ENCODE data around the gene CALN1. TPM values are rescaled to one million over a fixed set of nuclear protein-coding genes. Genes with fewer than 3 reads are reported as not detected.

CALN1 gene
- total RNA-seq, 1 donor from 2014 or later, result not detected

DNA sequence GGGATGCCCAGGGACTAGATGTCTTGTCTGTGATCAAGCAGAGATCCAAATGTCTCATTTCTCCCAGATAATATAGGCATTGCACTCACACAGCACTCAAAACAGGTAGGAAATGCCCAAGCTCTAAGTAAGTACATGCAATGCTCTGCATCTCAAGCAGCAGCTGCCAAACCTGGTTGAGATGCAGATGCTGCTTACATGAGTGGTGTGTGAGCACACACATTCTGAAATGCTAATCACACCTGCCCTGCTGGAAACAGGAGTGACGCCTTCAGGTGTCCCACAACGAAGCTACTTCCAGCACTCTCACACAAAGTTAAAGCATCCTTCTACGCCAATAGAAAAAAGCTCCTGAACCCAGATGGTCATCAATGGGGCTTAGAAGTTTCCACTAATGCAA, 132.9 kb downstream of the CALN1 start:
- Histone ChIP-seq H3K9me3 (peaks cover 4% of the 10 kb centered on the region), H3K4me3 (no peak overlapping the region), H3K36me3 (no peaks in the 10 kb centered on the region), H3K4me1 (no peaks in the 10 kb centered on the region), H3K27ac (no peak overlapping the region), H3K27me3 (no peaks in the 10 kb centered on the region)
- no peak for ATAC-seq
- intact Hi-C loops (cut with DNase I), result no loop called here
- TF ChIP-seq, protein P1, sequence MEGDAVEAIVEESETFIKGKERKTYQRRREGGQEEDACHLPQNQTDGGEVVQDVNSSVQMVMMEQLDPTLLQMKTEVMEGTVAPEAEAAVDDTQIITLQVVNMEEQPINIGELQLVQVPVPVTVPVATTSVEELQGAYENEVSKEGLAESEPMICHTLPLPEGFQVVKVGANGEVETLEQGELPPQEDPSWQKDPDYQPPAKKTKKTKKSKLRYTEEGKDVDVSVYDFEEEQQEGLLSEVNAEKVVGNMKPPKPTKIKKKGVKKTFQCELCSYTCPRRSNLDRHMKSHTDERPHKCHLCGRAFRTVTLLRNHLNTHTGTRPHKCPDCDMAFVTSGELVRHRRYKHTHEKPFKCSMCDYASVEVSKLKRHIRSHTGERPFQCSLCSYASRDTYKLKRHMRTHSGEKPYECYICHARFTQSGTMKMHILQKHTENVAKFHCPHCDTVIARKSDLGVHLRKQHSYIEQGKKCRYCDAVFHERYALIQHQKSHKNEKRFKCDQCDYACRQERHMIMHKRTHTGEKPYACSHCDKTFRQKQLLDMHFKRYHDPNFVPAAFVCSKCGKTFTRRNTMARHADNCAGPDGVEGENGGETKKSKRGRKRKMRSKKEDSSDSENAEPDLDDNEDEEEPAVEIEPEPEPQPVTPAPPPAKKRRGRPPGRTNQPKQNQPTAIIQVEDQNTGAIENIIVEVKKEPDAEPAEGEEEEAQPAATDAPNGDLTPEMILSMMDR (IDR thresholded peaks at IDR 0.05), result no peak
- no peak for DNase-seq

DNA sequence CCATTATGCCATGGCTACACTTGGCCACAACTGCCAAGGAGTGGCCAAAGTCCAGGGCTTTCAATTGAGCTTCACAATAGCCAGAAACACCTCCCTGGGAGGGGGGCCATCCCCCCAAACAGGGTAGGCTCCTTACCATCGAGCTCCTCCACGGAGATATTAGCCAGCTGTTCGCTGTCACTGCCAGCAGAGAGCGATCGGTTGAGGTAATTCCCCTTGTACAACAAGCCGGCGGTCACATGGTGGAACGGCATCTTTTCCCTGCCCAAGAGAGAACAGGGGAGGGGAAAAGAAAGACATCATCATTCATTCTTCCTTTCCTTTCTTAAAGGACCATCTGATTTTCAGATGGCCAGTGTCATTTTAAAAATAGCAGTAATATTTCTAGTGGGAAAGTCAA, 133.6 kb downstream of the CALN1 start:
- Histone ChIP-seq H3K4me3 (no peak overlapping the region), H3K9me3 (peaks cover 4% of the 10 kb centered on the region), H3K27ac (no peak overlapping the region), H3K36me3 (no peaks in the 10 kb centered on the region), H3K27me3 (no peaks in the 10 kb centered on the region), H3K4me1 (no peaks in the 10 kb centered on the region)
- ATAC-seq (no peak), DNase-seq (no peak)
- TF ChIP-seq, protein P1 (IDR thresholded peaks at IDR 0.05), result no peak
- intact Hi-C loops (cut with DNase I), result no loop called here

DNA sequence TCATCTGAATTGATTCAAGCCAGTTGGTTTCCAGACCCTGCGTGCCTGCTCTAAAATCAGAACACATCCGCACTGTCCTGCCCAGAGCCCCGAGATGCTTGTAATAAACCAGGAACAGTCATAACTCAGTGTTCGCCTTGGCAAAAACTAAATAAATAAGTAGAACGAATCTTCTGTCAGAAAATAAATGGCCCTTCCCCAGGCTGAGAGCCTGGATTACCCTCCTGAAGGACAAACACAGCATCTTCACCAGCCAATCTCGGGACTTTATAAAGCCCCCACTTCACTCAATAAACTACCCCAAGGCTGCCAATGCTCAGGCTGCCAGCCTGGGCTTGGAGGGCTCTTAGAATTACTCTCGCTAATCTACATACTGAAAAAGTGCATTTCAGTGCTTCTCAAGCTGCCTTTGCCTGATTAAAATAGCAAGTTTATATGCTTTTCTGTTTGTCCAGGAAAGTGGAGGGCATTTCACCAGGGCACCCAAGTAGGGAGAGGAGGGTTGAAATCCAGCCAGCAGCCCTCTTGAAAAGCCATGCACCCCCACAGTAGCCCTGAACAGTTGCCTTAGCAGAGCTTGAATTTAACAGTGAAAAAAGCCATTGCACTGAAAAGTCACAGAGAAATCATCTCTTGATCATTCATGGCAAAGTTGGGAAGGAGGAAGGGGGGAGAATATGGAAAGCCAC, 136.6 kb downstream of the CALN1 start:
- Histone ChIP-seq H3K9me3 (peaks cover 4% of the 10 kb centered on the region), H3K36me3 (no peaks in the 10 kb centered on the region), H3K27me3 (no peaks in the 10 kb centered on the region), H3K4me1 (no peaks in the 10 kb centered on the region), H3K4me3 (no peak overlapping the region), H3K27ac (no peak overlapping the region)
- intact Hi-C loops (cut with DNase I), result no loop called here
- no peak for ATAC-seq
- no peak for DNase-seq
- TF ChIP-seq, protein P1 (IDR thresholded peaks at IDR 0.05), result no peak

DNA sequence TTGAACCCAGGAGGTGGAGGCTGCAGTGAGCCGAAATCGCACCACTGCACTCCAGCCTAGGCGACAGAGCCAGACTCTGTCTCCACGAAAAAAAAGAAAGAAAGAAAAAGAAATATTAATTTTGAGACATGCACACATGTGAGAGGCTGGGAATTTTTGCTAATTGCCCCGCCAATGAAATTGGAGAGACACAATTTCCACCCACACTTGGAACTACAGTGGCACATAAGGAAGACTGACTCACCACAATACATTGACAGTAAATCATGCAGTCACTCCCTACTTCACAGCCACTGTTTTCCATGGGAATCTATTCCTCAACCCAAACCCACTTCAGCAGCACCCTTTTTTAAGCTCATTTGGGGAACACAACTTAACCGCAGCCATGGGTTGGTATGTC, 139.7 kb downstream of the CALN1 start:
- Histone ChIP-seq H3K9me3 (peaks cover 4% of the 10 kb centered on the region), H3K4me1 (no peaks in the 10 kb centered on the region), H3K27me3 (no peaks in the 10 kb centered on the region), H3K27ac (no peak overlapping the region), H3K36me3 (no peaks in the 10 kb centered on the region), H3K4me3 (no peak overlapping the region)
- no peak for ATAC-seq
- TF ChIP-seq, protein P1 (IDR thresholded peaks at IDR 0.05), result no peak
- intact Hi-C loops (cut with DNase I), result no loop called here
- DNase-seq, result no peak

DNA sequence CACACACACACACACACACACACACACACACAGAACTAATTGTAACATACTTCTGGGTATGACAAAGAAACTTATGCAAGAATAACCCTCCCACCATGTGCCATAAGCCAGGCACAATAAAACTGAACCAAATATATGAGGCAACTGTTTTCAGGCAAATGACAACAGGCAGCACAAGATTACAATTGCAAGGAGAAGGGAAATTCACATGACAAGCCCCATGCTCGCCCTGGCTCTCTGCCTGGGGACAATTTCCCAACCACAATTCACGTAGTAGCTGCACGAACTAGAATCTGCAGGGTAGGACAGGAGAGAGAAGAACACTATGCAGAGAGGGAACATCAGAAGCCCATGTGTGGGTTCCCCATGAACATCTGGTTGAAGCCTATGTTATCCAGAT, 143.3 kb downstream of the CALN1 start:
- Histone ChIP-seq H3K4me3 (no peak overlapping the region), H3K36me3 (no peaks in the 10 kb centered on the region), H3K27ac (no peak overlapping the region), H3K9me3 (no peaks in the 10 kb centered on the region), H3K4me1 (no peaks in the 10 kb centered on the region), H3K27me3 (no peaks in the 10 kb centered on the region)
- TF ChIP-seq, protein P1 (IDR thresholded peaks at IDR 0.05), result no peak
- no peak for DNase-seq
- intact Hi-C loops (cut with DNase I), result no loop called here
- ATAC-seq, result peak; percentile 20

DNA sequence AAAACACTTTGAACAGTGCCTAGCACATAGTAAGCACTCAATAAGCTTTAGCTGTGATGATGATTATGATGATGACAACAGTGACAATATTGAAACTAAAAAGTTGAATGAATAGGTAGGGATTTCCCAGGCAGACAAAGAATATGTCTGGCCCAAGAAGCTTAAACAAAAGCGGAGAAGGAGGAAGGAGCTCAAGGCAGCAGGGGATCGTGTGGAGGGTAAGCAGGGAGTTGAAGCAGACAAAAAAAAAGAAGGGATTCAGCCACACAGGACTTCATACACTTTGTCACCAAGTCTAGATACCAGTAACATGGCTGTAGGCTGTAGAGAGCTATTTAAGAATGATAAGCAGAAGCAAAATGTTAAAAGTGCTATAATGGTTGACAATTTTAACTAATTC, 144.0 kb downstream of the CALN1 start:
- no peak overlapping the region for H3K27ac ChIP-seq
- no peaks in the 10 kb centered on the region for H3K36me3 ChIP-seq
- intact Hi-C loops (cut with DNase I), result no loop called here
- no peaks in the 10 kb centered on the region for H3K4me1 ChIP-seq
- no peaks in the 10 kb centered on the region for H3K9me3 ChIP-seq
- no peak for DNase-seq
- TF ChIP-seq, protein P1 (IDR thresholded peaks at IDR 0.05), result no peak
- no peaks in the 10 kb centered on the region for H3K27me3 ChIP-seq
- no peak for ATAC-seq
- no peak overlapping the region for H3K4me3 ChIP-seq
